Measurements from ENCODE around the gene ANK3.
"Not testable (repeated sequence)": the region's sequence is repeated elsewhere in the genome, so short reads cannot be mapped to it uniquely, and the experiment has no call there.

Gene ANK3

GRCh38 chr10:60299961-60300883, 89.5 kb downstream of the ANK3 start:
- DNase-seq, result no peak

DNA sequence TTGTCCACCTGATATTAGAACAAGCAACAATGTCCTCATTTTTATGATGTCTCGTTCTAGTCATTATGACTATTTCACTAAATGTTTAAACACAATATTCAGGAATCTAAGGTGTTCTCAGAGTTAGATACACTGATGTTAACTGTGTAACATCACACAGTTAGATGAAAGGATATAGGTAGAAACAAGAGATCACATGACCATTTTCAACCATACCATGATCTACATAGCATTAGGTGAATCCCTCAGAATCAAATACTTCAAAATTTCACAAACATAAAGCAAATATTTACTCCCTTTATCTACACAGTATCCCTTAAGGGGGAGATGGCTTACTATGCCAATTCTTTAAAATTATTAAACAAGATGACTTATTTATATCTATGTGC, 90.3 kb downstream of the ANK3 start:
- no peak for DNase-seq

GRCh38 chr10:60298408-60299389, 91.0 kb downstream of the ANK3 start:
- no peak for DNase-seq

GRCh38 chr10:60296073-60296472, 93.6 kb downstream of the ANK3 start:
- no peak for DNase-seq

DNA sequence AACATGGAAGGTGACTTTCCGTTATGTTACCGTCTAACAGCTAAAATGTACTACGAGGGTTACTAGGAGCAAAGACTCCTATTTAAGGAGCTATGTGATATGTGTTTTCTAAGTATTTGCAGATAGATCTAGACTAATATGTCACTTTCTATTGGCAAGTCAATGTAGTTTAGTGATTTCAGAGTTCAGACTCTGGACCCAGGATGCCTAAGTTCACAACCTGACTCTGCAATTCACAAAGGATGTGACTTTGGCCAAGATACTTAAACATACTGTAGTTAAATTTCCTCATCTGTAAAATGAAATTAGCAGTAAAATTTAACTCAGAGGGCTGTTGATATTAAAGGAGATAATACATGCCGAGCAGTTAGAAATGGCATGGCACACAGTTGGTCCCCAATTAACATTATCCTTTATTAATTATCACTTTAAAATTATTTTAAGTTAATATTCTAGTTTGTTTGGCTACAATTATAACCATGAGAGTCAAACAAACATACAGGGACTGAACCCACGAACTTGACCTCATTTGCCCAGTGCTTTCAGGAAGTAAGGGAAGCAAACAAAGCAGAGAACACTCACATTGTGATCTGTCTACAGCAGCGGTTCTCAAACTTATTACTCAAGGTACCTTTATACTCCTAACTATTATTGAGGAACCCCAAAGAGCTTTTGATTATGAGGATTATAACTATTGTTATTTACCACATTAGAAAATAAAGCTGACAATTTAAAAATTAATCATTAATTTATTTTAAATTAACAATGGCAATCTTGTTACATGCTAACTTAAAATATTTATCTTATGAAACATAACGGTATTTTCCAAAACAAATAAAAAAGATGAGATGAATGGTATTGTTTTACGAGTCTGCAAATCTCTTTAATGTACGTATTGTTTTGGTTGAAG, 94.4 kb downstream of the ANK3 start:
- no peak for DNase-seq

GRCh38 chr10:60293581-60294175, 96.0 kb downstream of the ANK3 start:
- no peak for DNase-seq

DNA sequence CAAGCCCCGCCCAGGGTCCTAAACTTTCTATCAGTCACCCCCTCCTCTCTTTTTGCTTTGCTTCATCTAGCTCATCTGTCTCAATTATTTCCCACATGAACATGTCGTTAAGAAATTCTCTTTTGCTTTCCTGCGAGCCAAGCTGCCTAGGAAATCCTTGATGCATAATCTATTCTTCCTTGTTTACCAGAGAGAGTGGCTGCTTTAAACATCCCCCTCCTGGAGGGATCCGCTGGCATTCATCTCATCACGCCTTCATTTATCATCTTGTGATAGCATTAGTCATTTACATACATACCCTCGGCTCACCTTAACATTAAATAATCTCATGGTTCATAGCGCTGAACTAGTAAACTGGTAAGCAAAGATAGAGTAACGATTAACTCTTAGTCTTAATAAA, 96.7 kb downstream of the ANK3 start:
- no peak for DNase-seq

GRCh38 chr10:60292536-60292935, 97.1 kb downstream of the ANK3 start:
- not testable (repeated sequence) for DNase-seq

- DNase-seq, result no peak
Measured at GRCh38 chr10:60291344-60291930, 98.2 kb downstream of the ANK3 start.

DNA sequence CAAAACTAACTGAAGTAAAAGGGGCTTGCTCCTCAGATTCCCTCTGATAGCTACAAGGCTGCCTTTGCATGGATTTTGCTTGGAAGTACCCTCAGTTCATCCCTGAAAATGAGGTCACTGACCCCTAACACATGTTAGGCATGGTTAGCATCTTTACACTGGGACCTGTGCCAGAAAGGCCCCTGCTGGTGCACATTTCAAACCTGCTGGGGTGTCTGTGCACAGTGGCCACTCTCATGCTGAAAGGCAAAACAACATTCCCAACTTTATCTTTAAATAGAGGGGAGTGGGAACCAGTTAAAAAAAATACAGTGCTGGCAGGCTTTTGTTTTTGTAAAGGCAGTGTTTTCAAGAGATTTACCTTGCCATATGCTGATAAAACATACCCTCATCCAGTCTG, 99.1 kb downstream of the ANK3 start:
- DNase-seq, result no peak

- DNase-seq, result no peak
Measured at GRCh38 chr10:60289800-60290199, 99.9 kb downstream of the ANK3 start.

DNA sequence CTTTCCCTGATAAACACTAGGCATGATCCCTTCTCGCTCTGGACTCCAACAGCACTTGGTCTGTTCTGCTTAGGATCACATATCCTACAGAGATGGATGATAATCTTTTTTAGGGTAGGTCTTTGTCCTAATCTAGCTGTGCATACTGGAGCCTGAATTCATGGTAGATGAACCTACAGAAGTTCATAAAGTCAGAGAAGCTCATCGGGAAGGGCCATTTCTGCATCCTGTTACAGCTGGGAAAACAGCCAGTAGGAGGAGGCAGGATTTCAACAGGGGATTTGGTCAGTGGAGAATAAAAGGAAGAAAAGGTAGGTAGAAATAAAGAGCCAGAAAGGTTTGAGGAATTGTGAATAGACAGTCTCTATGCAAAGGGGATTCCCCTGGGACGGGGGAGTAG, 101.4 kb downstream of the ANK3 start:
- no peak for DNase-seq

GRCh38 chr10:60286559-60286958, 103.1 kb downstream of the ANK3 start:
- no peak for DNase-seq

DNA sequence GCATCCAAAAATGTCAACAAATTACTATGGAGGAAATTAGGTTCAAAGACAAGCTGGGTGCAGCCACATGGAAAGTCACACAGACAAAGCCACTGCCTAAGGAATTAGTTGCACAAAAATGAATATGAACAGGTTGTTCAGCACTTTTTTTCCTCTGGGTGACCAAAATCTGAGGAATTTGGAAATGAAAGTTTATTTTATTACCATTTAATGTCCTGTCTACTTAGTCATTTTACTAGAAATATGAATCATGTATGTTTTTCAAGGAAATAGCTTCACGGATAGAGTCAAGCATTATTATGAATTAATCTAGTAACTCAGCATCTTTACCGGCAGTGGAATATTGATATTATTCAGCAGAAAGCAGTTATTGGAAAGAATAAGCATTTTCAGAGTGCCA, 106.3 kb downstream of the ANK3 start:
- DNase-seq, result no peak

GRCh38 chr10:60282771-60283353, 106.8 kb downstream of the ANK3 start:
- DNase-seq, result peak in 1 of 2 donors; percentile 25

DNA sequence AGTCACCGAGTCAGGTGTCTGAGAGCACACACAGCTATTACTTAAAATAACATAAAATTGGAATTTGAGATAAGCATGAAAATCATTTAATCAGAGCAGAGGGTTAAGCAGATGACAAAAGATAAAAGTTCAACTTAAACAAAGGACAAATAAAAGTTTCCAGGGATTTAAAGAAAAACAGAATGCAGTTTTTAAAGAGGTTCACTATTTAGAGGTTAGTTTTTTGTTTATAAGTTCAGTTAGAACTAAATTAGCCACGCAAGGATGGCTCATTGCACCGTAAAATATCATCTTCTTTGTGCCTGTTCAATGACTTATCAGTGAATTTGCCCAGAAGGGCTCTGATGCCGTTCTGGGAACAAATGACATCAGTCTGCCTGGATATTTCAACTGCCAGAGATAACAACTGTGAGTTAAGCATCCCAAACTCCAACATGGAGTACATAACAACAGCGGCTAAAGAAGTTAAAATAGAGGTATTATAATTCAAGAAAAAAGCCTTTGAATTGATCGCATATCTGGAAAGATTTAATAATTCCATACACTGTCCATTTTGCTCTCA, 107.8 kb downstream of the ANK3 start:
- DNase-seq, result no peak

DNA sequence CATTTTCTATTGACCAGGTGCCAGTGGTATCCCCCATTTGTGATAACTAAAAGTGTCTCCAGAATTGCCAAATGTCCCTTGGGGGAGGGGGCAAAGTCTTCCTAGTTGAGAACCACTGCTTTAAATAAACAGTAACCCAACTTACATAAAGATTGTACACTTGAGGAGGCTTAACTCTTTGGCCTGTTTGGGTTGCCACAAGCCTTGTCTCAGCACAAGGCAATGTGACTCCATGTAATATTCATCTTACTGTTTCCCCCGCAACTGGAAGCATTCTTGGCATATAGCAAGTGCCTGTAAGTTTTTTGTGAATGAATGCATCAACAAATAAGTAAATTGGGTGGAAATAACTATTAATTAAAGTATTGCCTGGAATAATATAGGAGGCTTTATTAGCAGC, 108.3 kb downstream of the ANK3 start:
- no peak for DNase-seq

DNA sequence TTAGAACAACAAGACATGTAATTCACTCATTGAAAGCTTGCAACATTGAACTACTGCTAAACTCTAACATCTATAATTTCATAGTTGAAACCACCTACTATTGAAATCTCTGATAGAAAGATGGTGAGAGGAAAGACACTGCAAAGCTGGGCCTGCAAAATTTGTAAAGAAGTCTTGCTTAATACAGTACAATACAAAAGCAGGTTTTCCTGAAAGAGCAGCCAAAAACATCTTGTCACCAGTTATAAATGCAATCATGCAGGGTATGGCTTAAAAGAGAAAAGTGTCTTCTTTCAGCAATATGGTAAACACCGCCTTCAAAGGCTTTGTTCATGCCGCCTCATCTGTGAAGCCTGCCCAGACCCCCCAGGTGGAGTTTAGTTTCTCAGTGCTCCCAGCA, 109.2 kb downstream of the ANK3 start:
- DNase-seq, result no peak

GRCh38 chr10:60277656-60278055, 112.0 kb downstream of the ANK3 start:
- no peak for DNase-seq

DNA sequence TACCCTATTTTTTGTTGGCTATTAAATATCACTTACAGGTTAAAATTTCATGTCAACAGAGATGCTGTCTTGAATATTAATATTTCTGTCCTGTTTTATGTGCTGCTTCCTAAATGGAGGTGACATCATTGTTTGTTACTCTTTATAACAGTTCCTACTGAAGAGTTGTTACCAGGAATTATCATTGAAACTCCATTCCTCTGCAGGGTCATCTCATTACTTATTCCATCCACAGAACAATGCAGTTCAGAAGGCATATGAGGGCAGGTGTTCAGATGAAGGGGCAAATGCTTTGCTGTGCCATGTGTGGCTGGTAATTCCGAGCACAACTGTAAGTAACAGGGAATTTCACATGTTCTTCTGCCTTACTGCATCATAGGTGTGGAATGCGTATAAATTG, 113.4 kb downstream of the ANK3 start:
- no peak for DNase-seq

Data from hippocampal formation (tissue), 2 donors.